HEK293 (cell line): ENCODE results near the gene MRM1.

ENCODE experiments used
- CTCF ChIA-PET: fragments of 350-600 bp; formaldehyde crosslinking; extraction: SDS; loops from one replicate; lab custom pipeline; 2021; ENCODE audit warnings: antibody characterized with exemption; lab: Yijun Ruan, JAX
- POLR2A ChIA-PET: fragments of 300-600 bp; formaldehyde crosslinking; extraction: SDS; loops from one replicate; lab custom pipeline; 2020; ENCODE audit warnings: antibody characterized with exemption, inconsistent platforms; lab: Yijun Ruan, JAX
- H3K27ac ChIP-seq: fragments of 200-500 bp; sonication (Bioruptor generic); 2 replicates; pipeline ENCODE4 v1.5.1; 2014; ENCODE audit warnings: low read depth, low read length, control low read depth, inconsistent platforms; ENCODE audit errors: extremely low read depth
- H3K36me3 ChIP-seq, 2 experiments: fragments of 200-500 bp in 1 of 2; sonication (Bioruptor generic) in 1 of 2; 1 replicate in 1 of 2; 2 replicates in 1 of 2; pipeline ENCODE4 v1.5.1; 2014 to 2017; ENCODE audit warnings: inconsistent platforms in 2 of 2, low read length in 2 of 2; ENCODE audit not compliant: control insufficient read depth in 2 of 2, insufficient read depth in 1 of 2
- H3K4me1 ChIP-seq: fragments of 200-500 bp; sonication (Bioruptor generic); 2 replicates; pipeline ENCODE4 v1.5.1; 2014; ENCODE audit warnings: mild to moderate bottlenecking, low read length, inconsistent platforms; ENCODE audit not compliant: control insufficient read depth, insufficient read depth
- H3K4me3 ChIP-seq: 2 replicates; pipeline ENCODE4 v1.5.1; 2011; ENCODE audit warnings: low read depth, mild to moderate bottlenecking, control low read depth, low read length, moderate library complexity
- H3K9me3 ChIP-seq: fragments of 200-500 bp; sonication (Bioruptor generic); 2 replicates; pipeline ENCODE4 v1.5.1; 2014; ENCODE audit warnings: low read depth, low read length, inconsistent platforms; ENCODE audit not compliant: control insufficient read depth, insufficient read depth
- ATF2 ChIP-seq: fragments of 450-650 bp; formaldehyde crosslinking; IDR thresholded peaks from 2 replicates; pipeline ENCODE4 v1.5.1; 2016; ENCODE audit warnings: missing biosample characterization, missing genetic modification characterization, low read depth
- GFI1B ChIP-seq: fragments of 450-650 bp; formaldehyde crosslinking; IDR thresholded peaks from 2 replicates; pipeline ENCODE4 v1.5.1; 2016; ENCODE audit warnings: missing biosample characterization, missing genetic modification characterization
- GLIS2 ChIP-seq: fragments of 450-650 bp; formaldehyde crosslinking; IDR thresholded peaks from 2 replicates; pipeline ENCODE4 v1.5.1; 2016; ENCODE audit warnings: missing biosample characterization, missing genetic modification characterization
- KLF7 ChIP-seq: fragments of 450-650 bp; formaldehyde crosslinking; IDR thresholded peaks from 2 replicates; pipeline ENCODE4 v1.5.1; 2016; ENCODE audit warnings: missing biosample characterization, missing genetic modification characterization, borderline replicate concordance
- PRDM10 ChIP-seq: fragments of 450-650 bp; formaldehyde crosslinking; IDR thresholded peaks from 2 replicates; pipeline ENCODE4 v1.5.1; 2016; ENCODE audit warnings: missing biosample characterization, missing genetic modification characterization
- PRDM4 ChIP-seq: fragments of 450-650 bp; formaldehyde crosslinking; IDR thresholded peaks from 2 replicates; pipeline ENCODE4 v1.5.1; 2017; ENCODE audit warnings: missing biosample characterization, missing genetic modification characterization
- YY1 ChIP-seq: fragments of 450-650 bp; formaldehyde crosslinking; IDR thresholded peaks from 2 replicates; pipeline ENCODE4 v1.5.1; 2018; ENCODE audit warnings: missing biosample characterization, missing genetic modification characterization
- ZBTB17 ChIP-seq: fragments of 450-650 bp; formaldehyde crosslinking; IDR thresholded peaks from 2 replicates; pipeline ENCODE4 v1.5.1; 2016; ENCODE audit warnings: missing biosample characterization, missing genetic modification characterization
- ZBTB48 ChIP-seq: fragments of 450-650 bp; formaldehyde crosslinking; IDR thresholded peaks from 2 replicates; pipeline ENCODE4 v1.5.1; 2016; ENCODE audit warnings: missing biosample characterization, missing genetic modification characterization
- ZFP37 ChIP-seq: fragments of 450-650 bp; formaldehyde crosslinking; IDR thresholded peaks from 2 replicates; pipeline ENCODE4 v1.5.1; 2016; ENCODE audit warnings: missing biosample characterization, missing genetic modification characterization
- ZNF157 ChIP-seq: fragments of 450-650 bp; formaldehyde crosslinking; IDR thresholded peaks from 2 replicates; pipeline ENCODE4 v1.5.1; 2016; ENCODE audit warnings: missing biosample characterization, missing genetic modification characterization
- ZNF184 ChIP-seq: fragments of 450-650 bp; IDR thresholded peaks from 2 replicates; pipeline ENCODE4 v1.5.1; 2018; ENCODE audit warnings: missing biosample characterization, mild to moderate bottlenecking, missing genetic modification characterization
- ZNF544 ChIP-seq: fragments of 450-650 bp; formaldehyde crosslinking; IDR thresholded peaks from 2 replicates; pipeline ENCODE4 v1.5.0; 2017; ENCODE audit warnings: missing biosample characterization, missing genetic modification characterization
- ZNF600 ChIP-seq: fragments of 450-650 bp; formaldehyde crosslinking; IDR thresholded peaks from 2 replicates; pipeline ENCODE4 v1.5.1; 2016; ENCODE audit warnings: missing biosample characterization, missing genetic modification characterization
- ZNF776 ChIP-seq: fragments of 450-650 bp; formaldehyde crosslinking; IDR thresholded peaks from 2 replicates; pipeline ENCODE4 v1.5.0; 2017; ENCODE audit warnings: missing biosample characterization, missing genetic modification characterization, borderline replicate concordance
- TF ChIP-seq, protein P1 (sequence below): fragments of 450-650 bp; formaldehyde crosslinking; IDR thresholded peaks from 2 replicates; pipeline ENCODE4 v1.5.1; 2016; ENCODE audit warnings: missing biosample characterization, missing genetic modification characterization
- TF ChIP-seq, protein P2 (sequence below): fragments of 450-650 bp; formaldehyde crosslinking; IDR thresholded peaks from 2 replicates; pipeline ENCODE4 v1.5.1; 2016; ENCODE audit warnings: missing biosample characterization, missing genetic modification characterization

Gene MRM1

DNA sequence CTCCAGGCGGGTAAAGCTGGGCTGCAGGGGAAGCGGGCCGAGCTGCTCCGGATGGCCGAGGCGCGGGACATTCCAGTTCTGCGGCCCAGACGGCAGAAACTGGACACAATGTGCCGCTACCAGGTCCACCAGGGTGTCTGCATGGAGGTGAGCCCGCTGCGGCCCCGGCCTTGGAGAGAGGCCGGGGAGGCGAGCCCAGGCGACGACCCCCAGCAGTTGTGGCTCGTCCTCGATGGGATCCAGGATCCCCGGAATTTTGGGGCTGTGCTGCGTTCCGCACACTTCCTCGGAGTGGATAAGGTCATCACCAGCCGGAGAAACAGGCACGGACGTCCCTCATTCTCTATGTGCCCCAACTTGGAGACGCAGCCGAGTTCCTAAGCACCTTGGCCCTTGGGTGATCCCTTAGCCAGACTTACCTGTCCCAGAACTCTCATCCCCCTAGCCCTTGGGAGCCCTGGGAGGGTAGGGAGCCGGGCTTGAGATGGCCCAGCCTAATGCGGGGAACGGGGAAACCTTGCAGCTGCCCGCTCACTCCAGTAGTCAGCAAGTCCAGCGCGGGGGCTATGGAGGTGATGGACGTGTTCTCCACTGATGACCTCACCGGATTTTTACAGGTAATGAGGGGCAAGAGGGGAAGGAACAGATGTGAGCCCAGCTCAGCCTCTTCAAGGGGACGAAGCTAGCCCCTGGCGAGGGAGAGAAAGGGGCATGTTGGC lies 806 bp downstream of the MRM1 start:
- POLR2A ChIA-PET: interaction anchor here (0.6 to 3.8 kb wide), 22 partner anchors 8 to 757 kb away, joined by 3 to 70 read pairs (median 4); partner anchors contain the start of genes AATF, DHRS11, GGNBP2 and MYO19
- Histone ChIP-seq H3K27ac (peak overlapping the region; percentile 56; the same call in 1 of the 2 replicates), H3K4me3 (peak overlapping the region; percentile 88), H3K4me1 (peaks cover 9% of the 10 kb centered on the region; the same call in 1 of the 2 replicates), H3K9me3 (no peaks in the 10 kb centered on the region), H3K36me3 (peaks cover 4 to 39% of the 10 kb centered on the region in 2 experiments; a peak in 2 of 3 replicates)
- CTCF ChIA-PET: interaction anchor here (0.6 to 3.9 kb wide), 39 partner anchors 9 to 1168 kb away, joined by 3 to 45 read pairs (median 4); partner anchors contain the start of genes DHRS11, MYO19 and PIGW
- TF ChIP-seq ZNF157 (tag by site-specific recombination) (no peak), ZBTB17 (tag by site-specific recombination) (peak; percentile 7; the same call in 1 of the 2 replicates), ZBTB48 (tag by site-specific recombination) (peak; percentile 96), ATF2 (peak; percentile 42; the same call in 1 of the 2 replicates), GFI1B (tag by site-specific recombination) (no peak), ZNF600 (peak; percentile 9; the same call in 1 of the 2 replicates), PRDM10 (tag by site-specific recombination) (peak; percentile 84), ZNF544 (tag by site-specific recombination) (no peak), ZFP37 (no peak), ZNF776 (no peak), ZNF184 (no peak), PRDM4 (tag by site-specific recombination) (no peak), GLIS2 (0 out of 2 replicates have a peak, but pooled peaks have one; percentile 3), YY1 (tag by site-specific recombination) (no peak), KLF7 (no peak)
- TF ChIP-seq, protein P1, sequence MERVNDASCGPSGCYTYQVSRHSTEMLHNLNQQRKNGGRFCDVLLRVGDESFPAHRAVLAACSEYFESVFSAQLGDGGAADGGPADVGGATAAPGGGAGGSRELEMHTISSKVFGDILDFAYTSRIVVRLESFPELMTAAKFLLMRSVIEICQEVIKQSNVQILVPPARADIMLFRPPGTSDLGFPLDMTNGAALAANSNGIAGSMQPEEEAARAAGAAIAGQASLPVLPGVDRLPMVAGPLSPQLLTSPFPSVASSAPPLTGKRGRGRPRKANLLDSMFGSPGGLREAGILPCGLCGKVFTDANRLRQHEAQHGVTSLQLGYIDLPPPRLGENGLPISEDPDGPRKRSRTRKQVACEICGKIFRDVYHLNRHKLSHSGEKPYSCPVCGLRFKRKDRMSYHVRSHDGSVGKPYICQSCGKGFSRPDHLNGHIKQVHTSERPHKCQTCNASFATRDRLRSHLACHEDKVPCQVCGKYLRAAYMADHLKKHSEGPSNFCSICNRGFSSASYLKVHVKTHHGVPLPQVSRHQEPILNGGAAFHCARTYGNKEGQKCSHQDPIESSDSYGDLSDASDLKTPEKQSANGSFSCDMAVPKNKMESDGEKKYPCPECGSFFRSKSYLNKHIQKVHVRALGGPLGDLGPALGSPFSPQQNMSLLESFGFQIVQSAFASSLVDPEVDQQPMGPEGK (tag by site-specific recombination): no peak; the same call in 1 of the 2 replicates
- TF ChIP-seq, protein P2, sequence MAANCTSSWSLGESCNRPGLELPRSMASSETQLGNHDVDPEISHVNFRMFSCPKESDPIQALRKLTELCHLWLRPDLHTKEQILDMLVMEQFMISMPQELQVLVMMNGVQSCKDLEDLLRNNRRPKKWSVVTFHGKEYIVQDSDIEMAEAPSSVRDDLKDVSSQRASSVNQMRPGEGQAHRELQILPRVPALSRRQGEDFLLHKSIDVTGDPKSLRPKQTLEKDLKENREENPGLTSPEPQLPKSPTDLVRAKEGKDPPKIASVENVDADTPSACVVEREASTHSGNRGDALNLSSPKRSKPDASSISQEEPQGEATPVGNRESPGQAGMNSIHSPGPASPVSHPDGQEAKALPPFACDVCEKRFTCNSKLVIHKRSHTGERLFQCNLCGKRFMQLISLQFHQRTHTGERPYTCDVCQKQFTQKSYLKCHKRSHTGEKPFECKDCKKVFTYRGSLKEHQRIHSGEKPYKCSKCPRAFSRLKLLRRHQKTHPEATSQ (tag by site-specific recombination): 0 out of 2 replicates have a peak, but pooled peaks have one; percentile 5
